Smooth muscle cell (in vitro differentiated cells): ENCODE data around the gene ARFIP1. TPM values are rescaled to one million over a fixed set of nuclear protein-coding genes. Genes with fewer than 3 reads are reported as not detected.
A peak's percentile ranks its signal among the peaks of the same experiment; 100 is the strongest.

Experiments used
- DNase-seq: peaks from one replicate; lab custom pipeline; 2025; ENCODE audit not compliant: unreplicated experiment; lab: John Stamatoyannopoulos, UW
- H2AFZ ChIP-seq: fragments of 200-600 bp; sonication (generic); 2 replicates; pipeline ENCODE4 v1.6.0; 2016; ENCODE audit warnings: antibody characterized with exemption, low read depth, mild to moderate bottlenecking
- H3F3A ChIP-seq: fragments of 200-600 bp; sonication (generic); 2 replicates; pipeline ENCODE4 v1.6.0; 2017; ENCODE audit warnings: antibody characterized with exemption, low read depth
- H3K27ac ChIP-seq: fragments of 200-600 bp; sonication (generic); 2 replicates; pipeline ENCODE4 v1.5.1; 2016; ENCODE audit warnings: low read depth, mild to moderate bottlenecking
- H3K27me3 ChIP-seq: fragments of 200-600 bp; sonication (generic); 2 replicates; pipeline ENCODE4 v1.6.1; 2016; ENCODE audit warnings: low read depth, mild to moderate bottlenecking
- H3K36me3 ChIP-seq: fragments of 200-600 bp; sonication (generic); 2 replicates; pipeline ENCODE4 v1.5.1; 2016; ENCODE audit warnings: low read depth
- H3K4me1 ChIP-seq: fragments of 200-600 bp; sonication (generic); 2 replicates; pipeline ENCODE4 v1.5.1; 2016; ENCODE audit warnings: low read depth
- H3K4me2 ChIP-seq: fragments of 200-600 bp; sonication (generic); 2 replicates; pipeline ENCODE4 v1.6.0; 2016; ENCODE audit warnings: mild to moderate bottlenecking
- H3K4me3 ChIP-seq: fragments of 200-600 bp; sonication (generic); 2 replicates; pipeline ENCODE4 v1.5.1; 2016; ENCODE audit warnings: mild to moderate bottlenecking
- H3K79me2 ChIP-seq: fragments of 200-600 bp; sonication (generic); 2 replicates; pipeline ENCODE4 v1.6.0; 2016; ENCODE audit warnings: low read depth, mild to moderate bottlenecking
- H3K9ac ChIP-seq: fragments of 200-600 bp; sonication (generic); 2 replicates; pipeline ENCODE4 v1.6.0; 2016; ENCODE audit warnings: low read depth
- H3K9me3 ChIP-seq: fragments of 200-600 bp; sonication (generic); replicated peaks from 2 replicates; pipeline ENCODE4 v1.5.1; 2016; ENCODE audit warnings: low read depth
- H4K20me1 ChIP-seq: fragments of 200-600 bp; sonication (generic); 2 replicates; pipeline ENCODE4 v1.6.0; 2016; ENCODE audit warnings: low read depth
- CTCF ChIP-seq: fragments of 200-600 bp; sonication (generic); IDR thresholded peaks from 2 replicates; pipeline ENCODE4 v1.5.1; 2017; ENCODE audit warnings: borderline replicate concordance, mild to moderate bottlenecking, antibody characterized with exemption; ENCODE audit not compliant: insufficient read depth, poor library complexity, severe bottlenecking
- WGBS: methylation state at CpG from one replicate; pipeline ENCODE4 v1.1.7; 2016; ENCODE audit warnings: low lambda C conversion rate; 5-methylcytosine and 5-hydroxymethylcytosine counted together
- polyA plus RNA-seq: library from polyadenylated mRNA; unstranded; fragments of >200 nt; fragmentation: Nextera tagmentation; extraction: Ambion mirVana; gene quantifications from 2 replicates; pipeline ENCODE4 v1.2.1, GENCODE V29; 2016
- total RNA-seq: library from RNA; depleted of rRNA; stranded (reverse); fragments of >200 nt; gene quantifications from 2 replicates; pipeline ENCODE4 v1.2.3, GENCODE V29; 2014

ARFIP1 gene
- total and polyA plus RNA-seq, 2 experiments from 2014 or later = 21.3 to 37.7 TPM

- no peaks in the 10 kb centered on the region for H3K9me3 ChIP-seq
- no peak overlapping the region for H3K4me2 ChIP-seq
- H4K20me1 ChIP-seq = no peaks in the 10 kb centered on the region
- peak overlapping the region; percentile 67 for H3K27ac ChIP-seq
- H3K4me1 ChIP-seq = no peaks in the 10 kb centered on the region
- no peak for DNase-seq
- WGBS = 25% methylated on average over 6 of the region's 6 CpGs
- H2AFZ ChIP-seq = no peak overlapping the region
- no peak for TF ChIP-seq CTCF
- peaks cover 29% of the 10 kb centered on the region for H3K27me3 ChIP-seq
- no peak overlapping the region for H3K9ac ChIP-seq
- H3K79me2 ChIP-seq = no peaks in the 10 kb centered on the region
- no peak overlapping the region for H3K4me3 ChIP-seq
- no peaks in the 10 kb centered on the region for H3F3A ChIP-seq
- H3K36me3 ChIP-seq = no peaks in the 10 kb centered on the region
Observed at GRCh38 chr4:152943672-152944071, 163.9 kb downstream of the ARFIP1 start.

DNA sequence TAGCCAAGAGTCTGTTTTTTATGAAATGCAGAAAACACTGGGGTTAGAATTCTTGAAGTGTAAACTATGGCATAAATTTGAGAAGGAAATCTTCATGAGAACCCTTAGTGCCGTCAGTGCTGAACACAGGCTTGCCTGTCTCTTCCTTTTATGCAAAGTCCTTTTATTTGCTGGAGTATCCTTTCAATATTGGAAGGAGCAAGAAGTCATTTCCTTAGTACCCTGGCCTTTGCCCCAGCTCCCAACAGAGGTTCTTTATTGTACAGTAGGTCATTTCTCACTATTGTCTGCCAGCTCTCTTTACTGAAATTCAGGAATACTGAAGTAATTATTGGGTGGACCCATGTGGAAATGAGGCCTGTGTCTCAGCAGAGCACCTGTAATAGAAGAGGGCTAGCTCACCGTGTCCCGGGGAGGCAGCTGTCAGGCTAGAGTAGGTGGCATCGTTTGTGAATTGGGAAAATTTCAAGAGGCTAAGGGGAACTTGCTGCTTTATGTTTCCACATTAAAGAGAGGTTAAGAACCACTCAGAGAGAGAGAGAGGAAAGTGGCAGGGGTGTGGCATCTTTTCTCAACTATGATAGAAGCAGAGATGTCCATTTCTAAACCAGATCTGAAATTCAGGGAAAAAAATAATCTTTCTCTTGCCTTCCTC is 165.0 kb downstream of the ARFIP1 start:
- H3K79me2 ChIP-seq = no peaks in the 10 kb centered on the region
- H2AFZ ChIP-seq = no peak overlapping the region
- H3K36me3 ChIP-seq = no peaks in the 10 kb centered on the region
- TF ChIP-seq CTCF = no peak
- H3F3A ChIP-seq = no peaks in the 10 kb centered on the region
- H3K4me2 ChIP-seq = no peak overlapping the region
- H3K9ac ChIP-seq = no peak overlapping the region
- no peaks in the 10 kb centered on the region for H4K20me1 ChIP-seq
- H3K9me3 ChIP-seq = no peaks in the 10 kb centered on the region
- DNase-seq = no peak
- H3K27ac ChIP-seq = peak overlapping the region; percentile 67
- 80% methylated on average over 4 of the region's 4 CpGs for WGBS
- H3K4me1 ChIP-seq = no peaks in the 10 kb centered on the region
- H3K27me3 ChIP-seq = peaks cover 18% of the 10 kb centered on the region
- H3K4me3 ChIP-seq = no peak overlapping the region

GRCh38 chr4:152945639-152946038 is 165.9 kb downstream of the ARFIP1 start:
- Histone ChIP-seq H3F3A (no peaks in the 10 kb centered on the region), H2AFZ (no peak overlapping the region), H3K4me3 (no peak overlapping the region), H3K9ac (no peak overlapping the region), H3K27ac (no peak overlapping the region), H3K9me3 (no peaks in the 10 kb centered on the region), H3K4me1 (no peaks in the 10 kb centered on the region), H3K36me3 (no peaks in the 10 kb centered on the region), H4K20me1 (no peaks in the 10 kb centered on the region), H3K27me3 (peaks cover 12% of the 10 kb centered on the region), H3K79me2 (no peaks in the 10 kb centered on the region), H3K4me2 (no peak overlapping the region)
- no peak for TF ChIP-seq CTCF
- 92% methylated on average over 9 of the region's 9 CpGs for WGBS
- DNase-seq = no peak

DNA sequence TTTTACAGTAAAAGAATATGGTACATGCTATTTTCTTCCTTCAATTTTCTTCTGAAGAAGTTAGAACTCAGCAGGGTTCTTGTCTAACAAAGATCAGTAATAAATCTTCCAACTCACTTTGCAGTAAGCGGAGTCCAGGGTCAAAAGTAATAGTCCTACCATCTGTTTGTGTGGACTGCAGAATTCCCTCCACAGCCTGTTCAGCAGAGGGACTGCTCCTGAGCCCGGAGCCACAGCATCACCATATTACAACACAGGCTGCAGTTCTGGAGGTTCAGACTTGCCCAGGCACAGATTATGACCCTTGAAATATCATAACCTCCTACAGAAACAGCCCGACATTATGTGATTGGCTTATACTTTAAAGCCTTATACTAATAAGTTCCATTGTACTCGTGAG is 166.7 kb downstream of the ARFIP1 start:
- Histone ChIP-seq H4K20me1 (no peaks in the 10 kb centered on the region), H3K9me3 (no peaks in the 10 kb centered on the region), H3K27me3 (peaks cover 4% of the 10 kb centered on the region), H3K27ac (no peak overlapping the region), H3K79me2 (no peaks in the 10 kb centered on the region), H2AFZ (no peak overlapping the region), H3K36me3 (no peaks in the 10 kb centered on the region), H3K4me1 (peaks cover 3% of the 10 kb centered on the region), H3K9ac (no peak overlapping the region), H3K4me3 (no peak overlapping the region), H3K4me2 (no peak overlapping the region), H3F3A (no peaks in the 10 kb centered on the region)
- no peak for DNase-seq
- no peak for TF ChIP-seq CTCF
- WGBS = 86% methylated on average over 4 of the region's 4 CpGs
